A549 (cell line): ENCODE measurements around the gene CCDC124.

Experiments
- CEBPB ChIP-seq, 2 experiments: fragments of >200 bp in 1 of 2; sonication (Bioruptor Twin) in 1 of 2; formaldehyde crosslinking in 1 of 2; IDR thresholded peaks; 2 replicates each; pipeline ENCODE4 v1.6.1; 2012 to 2016
- FOXS1 ChIP-seq: fragments of 250-450 bp; sonication (Bioruptor Pico); IDR thresholded peaks from 2 replicates; pipeline ENCODE4 v1.5.0; 2020; ENCODE audit warnings: mild to moderate bottlenecking, moderate library complexity
- KDM1A ChIP-seq: fragments of 200-600 bp; sonication (generic); IDR thresholded peaks from 2 replicates; pipeline ENCODE4 v1.6.1; 2016; ENCODE audit warnings: low read depth, mild to moderate bottlenecking
- POLR2A ChIP-seq: IDR thresholded peaks from 2 replicates; pipeline ENCODE4 v1.6.1; 2012; ENCODE audit warnings: mild to moderate bottlenecking, low read length
- POLR2AphosphoS2 ChIP-seq: conservative IDR thresholded peaks from 2 replicates; pipeline ENCODE4 v1.6.1; 2012; ENCODE audit warnings: low read length, improper control_type of control experiment, inconsistent platforms
- RCOR1 ChIP-seq: fragments of 150-350 bp; IDR thresholded peaks from 2 replicates; pipeline ENCODE4 v1.6.1; 2014; ENCODE audit warnings: antibody characterized with exemption, low read length, low read depth
- SMC3 ChIP-seq: fragments of >200 bp; sonication (Bioruptor Twin); formaldehyde crosslinking; IDR thresholded peaks from 3 replicates; pipeline ENCODE4 v1.6.1; 2018; ENCODE audit warnings: inconsistent platforms
- TF ChIP-seq, protein P1 (sequence below): fragments of >200 bp; sonication (Bioruptor Twin); formaldehyde crosslinking; IDR thresholded peaks from 3 replicates; pipeline ENCODE4 v1.5.1; 2016
- TF ChIP-seq, protein P2 (sequence below): fragments of >200 bp; sonication (Bioruptor Twin); formaldehyde crosslinking; IDR thresholded peaks from 3 replicates; pipeline ENCODE4 v1.6.1; 2016
- TF ChIP-seq, protein P3 (sequence below): fragments of 200-600 bp; sonication (generic); IDR thresholded peaks from 2 replicates; pipeline ENCODE4 v1.6.1; 2016; ENCODE audit warnings: antibody characterized with exemption, mild to moderate bottlenecking, moderate library complexity
- TF ChIP-seq, protein P4 (sequence below): fragments of 450-650 bp; IDR thresholded peaks from 2 replicates; pipeline ENCODE4 v1.6.1; 2014; ENCODE audit warnings: antibody characterized with exemption

DNA sequence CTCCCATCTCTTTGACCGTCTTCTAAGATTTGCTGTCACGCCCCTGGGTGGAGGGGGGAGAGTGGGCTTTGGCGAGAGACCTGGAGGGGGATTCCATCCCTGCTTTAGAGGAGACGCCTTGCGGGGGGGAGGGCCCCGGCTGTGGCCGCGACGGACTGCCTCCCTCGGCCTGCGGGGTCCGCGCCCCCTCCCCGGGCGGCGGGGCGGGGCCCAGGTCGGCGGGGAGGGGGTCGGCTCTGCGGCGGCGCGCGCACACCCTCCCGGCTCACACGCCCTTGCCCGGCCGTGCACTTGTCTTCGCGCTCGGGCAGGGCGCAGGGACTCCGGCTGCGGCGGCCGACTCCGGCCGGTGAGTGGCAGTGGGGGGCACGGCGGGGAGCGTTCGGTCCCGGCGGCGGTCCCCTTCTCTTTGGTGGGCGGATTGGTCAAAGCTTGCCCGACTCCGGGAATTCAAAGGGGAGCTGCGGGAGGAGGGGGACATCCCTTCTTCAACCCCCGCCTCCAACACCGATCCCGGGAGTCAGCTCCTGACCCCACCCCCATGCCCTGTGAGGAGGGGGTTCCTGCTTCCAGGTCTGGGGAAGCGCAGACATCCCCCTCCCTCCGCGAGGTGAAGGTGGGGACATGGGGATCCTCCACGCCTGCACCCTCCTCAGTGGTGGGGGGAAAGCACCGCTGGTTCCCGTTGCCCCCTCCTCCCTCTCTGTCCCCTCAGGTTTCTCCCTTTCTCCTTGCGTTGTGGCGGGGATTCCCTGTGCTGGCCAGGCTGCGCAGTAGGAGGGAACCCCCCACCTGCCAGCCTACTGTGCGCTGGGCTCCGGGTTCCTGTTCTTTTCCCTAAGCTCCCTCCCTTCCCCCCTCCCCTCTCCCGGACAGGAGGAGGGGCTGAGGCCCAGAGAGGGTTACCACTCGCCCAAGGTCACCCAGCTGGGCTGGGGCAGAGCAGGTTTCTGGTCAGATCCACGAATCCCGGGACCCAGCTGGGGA is 19.5 kb downstream of the CCDC124 start:
- TF ChIP-seq, protein P1, sequence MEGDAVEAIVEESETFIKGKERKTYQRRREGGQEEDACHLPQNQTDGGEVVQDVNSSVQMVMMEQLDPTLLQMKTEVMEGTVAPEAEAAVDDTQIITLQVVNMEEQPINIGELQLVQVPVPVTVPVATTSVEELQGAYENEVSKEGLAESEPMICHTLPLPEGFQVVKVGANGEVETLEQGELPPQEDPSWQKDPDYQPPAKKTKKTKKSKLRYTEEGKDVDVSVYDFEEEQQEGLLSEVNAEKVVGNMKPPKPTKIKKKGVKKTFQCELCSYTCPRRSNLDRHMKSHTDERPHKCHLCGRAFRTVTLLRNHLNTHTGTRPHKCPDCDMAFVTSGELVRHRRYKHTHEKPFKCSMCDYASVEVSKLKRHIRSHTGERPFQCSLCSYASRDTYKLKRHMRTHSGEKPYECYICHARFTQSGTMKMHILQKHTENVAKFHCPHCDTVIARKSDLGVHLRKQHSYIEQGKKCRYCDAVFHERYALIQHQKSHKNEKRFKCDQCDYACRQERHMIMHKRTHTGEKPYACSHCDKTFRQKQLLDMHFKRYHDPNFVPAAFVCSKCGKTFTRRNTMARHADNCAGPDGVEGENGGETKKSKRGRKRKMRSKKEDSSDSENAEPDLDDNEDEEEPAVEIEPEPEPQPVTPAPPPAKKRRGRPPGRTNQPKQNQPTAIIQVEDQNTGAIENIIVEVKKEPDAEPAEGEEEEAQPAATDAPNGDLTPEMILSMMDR: no peak
- no peak for TF ChIP-seq KDM1A
- no peak for TF ChIP-seq POLR2AphosphoS2
- TF ChIP-seq, protein P2, sequence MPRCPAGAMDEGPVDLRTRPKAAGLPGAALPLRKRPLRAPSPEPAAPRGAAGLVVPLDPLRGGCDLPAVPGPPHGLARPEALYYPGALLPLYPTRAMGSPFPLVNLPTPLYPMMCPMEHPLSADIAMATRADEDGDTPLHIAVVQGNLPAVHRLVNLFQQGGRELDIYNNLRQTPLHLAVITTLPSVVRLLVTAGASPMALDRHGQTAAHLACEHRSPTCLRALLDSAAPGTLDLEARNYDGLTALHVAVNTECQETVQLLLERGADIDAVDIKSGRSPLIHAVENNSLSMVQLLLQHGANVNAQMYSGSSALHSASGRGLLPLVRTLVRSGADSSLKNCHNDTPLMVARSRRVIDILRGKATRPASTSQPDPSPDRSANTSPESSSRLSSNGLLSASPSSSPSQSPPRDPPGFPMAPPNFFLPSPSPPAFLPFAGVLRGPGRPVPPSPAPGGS: no peak
- no peak for TF ChIP-seq RCOR1
- no peak for TF ChIP-seq SMC3
- TF ChIP-seq FOXS1 (CRISPR knock-in tag): no peak
- TF ChIP-seq, protein P3, sequence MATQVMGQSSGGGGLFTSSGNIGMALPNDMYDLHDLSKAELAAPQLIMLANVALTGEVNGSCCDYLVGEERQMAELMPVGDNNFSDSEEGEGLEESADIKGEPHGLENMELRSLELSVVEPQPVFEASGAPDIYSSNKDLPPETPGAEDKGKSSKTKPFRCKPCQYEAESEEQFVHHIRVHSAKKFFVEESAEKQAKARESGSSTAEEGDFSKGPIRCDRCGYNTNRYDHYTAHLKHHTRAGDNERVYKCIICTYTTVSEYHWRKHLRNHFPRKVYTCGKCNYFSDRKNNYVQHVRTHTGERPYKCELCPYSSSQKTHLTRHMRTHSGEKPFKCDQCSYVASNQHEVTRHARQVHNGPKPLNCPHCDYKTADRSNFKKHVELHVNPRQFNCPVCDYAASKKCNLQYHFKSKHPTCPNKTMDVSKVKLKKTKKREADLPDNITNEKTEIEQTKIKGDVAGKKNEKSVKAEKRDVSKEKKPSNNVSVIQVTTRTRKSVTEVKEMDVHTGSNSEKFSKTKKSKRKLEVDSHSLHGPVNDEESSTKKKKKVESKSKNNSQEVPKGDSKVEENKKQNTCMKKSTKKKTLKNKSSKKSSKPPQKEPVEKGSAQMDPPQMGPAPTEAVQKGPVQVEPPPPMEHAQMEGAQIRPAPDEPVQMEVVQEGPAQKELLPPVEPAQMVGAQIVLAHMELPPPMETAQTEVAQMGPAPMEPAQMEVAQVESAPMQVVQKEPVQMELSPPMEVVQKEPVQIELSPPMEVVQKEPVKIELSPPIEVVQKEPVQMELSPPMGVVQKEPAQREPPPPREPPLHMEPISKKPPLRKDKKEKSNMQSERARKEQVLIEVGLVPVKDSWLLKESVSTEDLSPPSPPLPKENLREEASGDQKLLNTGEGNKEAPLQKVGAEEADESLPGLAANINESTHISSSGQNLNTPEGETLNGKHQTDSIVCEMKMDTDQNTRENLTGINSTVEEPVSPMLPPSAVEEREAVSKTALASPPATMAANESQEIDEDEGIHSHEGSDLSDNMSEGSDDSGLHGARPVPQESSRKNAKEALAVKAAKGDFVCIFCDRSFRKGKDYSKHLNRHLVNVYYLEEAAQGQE: no peak
- TF ChIP-seq POLR2A: no peak
- TF ChIP-seq CEBPB (IDR thresholded peaks at IDR 0.05): no peak
- TF ChIP-seq, protein P4, sequence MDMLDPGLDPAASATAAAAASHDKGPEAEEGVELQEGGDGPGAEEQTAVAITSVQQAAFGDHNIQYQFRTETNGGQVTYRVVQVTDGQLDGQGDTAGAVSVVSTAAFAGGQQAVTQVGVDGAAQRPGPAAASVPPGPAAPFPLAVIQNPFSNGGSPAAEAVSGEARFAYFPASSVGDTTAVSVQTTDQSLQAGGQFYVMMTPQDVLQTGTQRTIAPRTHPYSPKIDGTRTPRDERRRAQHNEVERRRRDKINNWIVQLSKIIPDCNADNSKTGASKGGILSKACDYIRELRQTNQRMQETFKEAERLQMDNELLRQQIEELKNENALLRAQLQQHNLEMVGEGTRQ: no peak
